Mesenchymal stem cell (in vitro differentiated cells and primary cell): ENCODE data around the gene MET.

Source experiments
- DNase-seq: peaks from one replicate; pipeline ENCODE4 v3.0.0-alpha.2; 2013
- H2AFZ ChIP-seq: one replicate; pipeline ENCODE4 v1.6.1; 2013; ENCODE audit warnings: low read depth, mild to moderate bottlenecking, control low read depth, inconsistent platforms, low read length, moderate library complexity
- H2AK5ac ChIP-seq: 2 replicates; pipeline ENCODE4 v1.6.1; 2013; ENCODE audit warnings: low read length, moderate library complexity, mild to moderate bottlenecking, inconsistent platforms; ENCODE audit not compliant: severe bottlenecking
- H2BK120ac ChIP-seq: one replicate; pipeline ENCODE4 v1.6.1; 2013; ENCODE audit warnings: low read depth, mild to moderate bottlenecking, inconsistent platforms, low read length, moderate library complexity
- H2BK12ac ChIP-seq, 2 experiments: one replicate each; pipeline ENCODE4 v1.6.1; 2013; ENCODE audit warnings: inconsistent platforms in 2 of 2, low read length in 2 of 2, mild to moderate bottlenecking in 2 of 2, moderate library complexity in 2 of 2, control low read depth in 1 of 2
- H2BK15ac ChIP-seq: one replicate; pipeline ENCODE4 v1.6.1; 2013; ENCODE audit warnings: mild to moderate bottlenecking, low read depth, inconsistent platforms; ENCODE audit not compliant: poor library complexity, severe bottlenecking
- H2BK5ac ChIP-seq: 2 replicates; pipeline ENCODE4 v1.6.1; 2013; ENCODE audit warnings: low read depth, mild to moderate bottlenecking, low read length, control low read depth, inconsistent platforms; ENCODE audit not compliant: poor library complexity, severe bottlenecking
- H3K14ac ChIP-seq, 2 experiments: one replicate each; pipeline ENCODE4 v1.6.1; 2013; ENCODE audit warnings: inconsistent platforms in 2 of 2, low read length in 2 of 2, control low read depth in 1 of 2, mild to moderate bottlenecking in 1 of 2, moderate library complexity in 1 of 2
- H3K18ac ChIP-seq, 2 experiments: one replicate each; pipeline ENCODE4 v1.6.1; 2013; ENCODE audit warnings: inconsistent platforms in 2 of 2, low read length in 2 of 2, control low read depth in 1 of 2, low read depth in 1 of 2, mild to moderate bottlenecking in 1 of 2
- H3K23ac ChIP-seq, 2 experiments: one replicate each; pipeline ENCODE4 v1.6.1; 2013; ENCODE audit warnings: inconsistent platforms in 2 of 2, low read length in 2 of 2, mild to moderate bottlenecking in 2 of 2, moderate library complexity in 2 of 2, control low read depth in 1 of 2
- H3K27ac ChIP-seq: 2 replicates; pipeline ENCODE4 v1.5.1; 2013; ENCODE audit warnings: mild to moderate bottlenecking, moderate library complexity, low read length, control low read depth, inconsistent platforms; ENCODE audit not compliant: poor library complexity, severe bottlenecking
- H3K27me3 ChIP-seq, 2 experiments: 2 replicates each; pipeline versions ENCODE4 v1.6.1 to v1.7.0; 2013; ENCODE audit warnings: low read length in 2 of 2, mild to moderate bottlenecking in 2 of 2, moderate library complexity in 2 of 2, control low read depth in 1 of 2, inconsistent platforms in 1 of 2; ENCODE audit not compliant: control insufficient read depth in 1 of 2, insufficient read depth in 1 of 2
- H3K36me3 ChIP-seq, 2 experiments: 2 replicates each; pipeline versions ENCODE4 v1.6.1 to v1.7.0; 2013; ENCODE audit warnings: low read length in 2 of 2, control low read depth in 1 of 2, inconsistent platforms in 1 of 2, low read depth in 1 of 2, mild to moderate bottlenecking in 1 of 2; ENCODE audit not compliant: insufficient read depth in 2 of 2, control insufficient read depth in 1 of 2
- H3K4ac ChIP-seq, 2 experiments: one replicate each; pipeline ENCODE4 v1.6.1; 2013; ENCODE audit warnings: inconsistent platforms in 2 of 2, low read length in 2 of 2, mild to moderate bottlenecking in 2 of 2, moderate library complexity in 2 of 2, control low read depth in 1 of 2, low read depth in 1 of 2
- H3K4me1 ChIP-seq: 2 replicates; pipeline ENCODE4 v1.6.1; 2013; ENCODE audit warnings: low read depth, low read length, control low read depth; ENCODE audit not compliant: control insufficient read depth, insufficient read depth
- H3K4me2 ChIP-seq: 2 replicates; pipeline ENCODE4 v1.6.1; 2013; ENCODE audit warnings: low read length, mild to moderate bottlenecking, inconsistent platforms; ENCODE audit not compliant: poor library complexity, severe bottlenecking
- H3K4me3 ChIP-seq, 2 experiments: 2 replicates each; pipeline versions ENCODE4 v1.5.1 to v1.7.0; 2013; ENCODE audit warnings: low read length in 2 of 2, mild to moderate bottlenecking in 2 of 2, control low read depth in 1 of 2, low read depth in 1 of 2; ENCODE audit not compliant: insufficient read depth in 1 of 2
- H3K79me1 ChIP-seq: replicated peaks from 2 replicates; pipeline ENCODE4 v1.6.1; 2013; ENCODE audit warnings: mild to moderate bottlenecking, control low read depth, low read length, inconsistent platforms; ENCODE audit not compliant: poor library complexity, severe bottlenecking
- H3K9ac ChIP-seq: 2 replicates; pipeline ENCODE4 v1.7.0; 2013; ENCODE audit warnings: mild to moderate bottlenecking, low read length, moderate library complexity
- H3K9me3 ChIP-seq: 2 replicates; pipeline ENCODE4 v1.7.0; 2013; ENCODE audit warnings: mild to moderate bottlenecking, low read length; ENCODE audit not compliant: control insufficient read depth
- H4K8ac ChIP-seq: one replicate; pipeline ENCODE4 v1.6.1; 2013; ENCODE audit warnings: inconsistent platforms, mild to moderate bottlenecking, low read length, moderate library complexity
- H4K91ac ChIP-seq: one replicate; pipeline ENCODE4 v1.6.1; 2013; ENCODE audit warnings: mild to moderate bottlenecking, low read length, inconsistent platforms
- WGBS: methylation state at CpG from one replicate; pipeline ENCODE4 v1.1.7; 2013; ENCODE audit warnings: mixed read lengths; 5-methylcytosine and 5-hydroxymethylcytosine counted together

MET gene

DNA sequence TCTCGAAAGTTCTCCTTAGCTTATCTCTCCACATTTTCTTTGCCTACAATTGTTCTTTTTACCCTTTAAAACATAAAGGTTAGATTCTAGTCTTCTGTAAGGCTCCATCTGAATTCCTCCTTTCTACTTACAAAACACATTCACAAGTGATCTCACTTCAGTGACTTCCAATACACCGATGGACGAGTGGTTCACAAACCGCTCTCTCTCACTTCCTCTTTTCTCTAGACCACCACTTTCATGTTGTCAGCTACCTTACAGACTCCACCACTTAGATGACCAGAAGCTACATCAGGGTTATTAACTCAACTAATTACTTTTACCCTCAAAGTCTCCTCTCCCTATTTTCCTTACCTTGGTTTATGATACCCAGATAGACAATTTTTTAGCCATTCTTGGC is 11.8 kb downstream of the MET start:
- H2BK5ac ChIP-seq, result no peak overlapping the region
- 95% methylated on average over 4 of the region's 4 CpGs for WGBS

DNA sequence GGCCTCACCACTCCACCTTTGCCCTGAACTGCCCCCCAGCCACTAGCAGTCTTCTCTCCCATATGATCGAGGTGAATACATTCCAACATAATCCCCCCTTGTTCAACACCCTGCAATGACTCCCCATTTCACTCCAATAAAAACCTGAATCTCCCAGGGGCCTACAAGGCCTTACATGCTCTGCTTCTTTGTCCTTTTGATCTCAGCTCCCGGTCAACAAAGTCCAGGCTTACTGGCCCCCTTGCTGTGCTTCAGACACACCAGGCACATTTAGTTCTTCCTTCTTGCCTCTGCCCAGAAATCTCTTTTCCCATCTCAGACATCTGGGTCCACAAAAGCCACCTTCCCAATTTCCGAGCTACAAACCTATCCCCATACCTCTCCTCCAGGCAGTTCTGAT is 14.0 kb downstream of the MET start:
- H2BK15ac ChIP-seq, result no peak overlapping the region
- H4K8ac ChIP-seq, result no peak overlapping the region
- DNase-seq, result no peak
- peak overlapping the region; percentile 4 for H3K27ac ChIP-seq
- H2BK5ac ChIP-seq, result no peak overlapping the region
- no peak overlapping the region for H3K4me3 ChIP-seq
- no peak overlapping the region for H3K14ac ChIP-seq
- no peak overlapping the region for H4K91ac ChIP-seq
- no peaks in the 10 kb centered on the region for H3K27me3 ChIP-seq
- H2BK120ac ChIP-seq, result no peak overlapping the region
- H2AFZ ChIP-seq, result no peak overlapping the region
- no peak overlapping the region for H2BK12ac ChIP-seq
- H3K79me1 ChIP-seq, result no peaks in the 10 kb centered on the region
- no peak overlapping the region for H3K9ac ChIP-seq
- no peak overlapping the region for H3K4me2 ChIP-seq
- H2AK5ac ChIP-seq, result peak overlapping the region; percentile 71
- no peak overlapping the region for H3K23ac ChIP-seq
- peaks cover 0 to 7% of the 10 kb centered on the region in 2 experiments for H3K36me3 ChIP-seq
- WGBS, result 98% methylated on average over 3 of the region's 3 CpGs
- H3K4me1 ChIP-seq, result peaks cover 14% of the 10 kb centered on the region
- H3K9me3 ChIP-seq, result no peaks in the 10 kb centered on the region
- H3K18ac ChIP-seq, result no peak overlapping the region
- H3K4ac ChIP-seq, result no peak overlapping the region

More for the DNA sequence above, 11.8 kb downstream of the MET start:
- Histone ChIP-seq H3K9ac (no peak overlapping the region), H2BK120ac (no peak overlapping the region), H3K79me1 (no peaks in the 10 kb centered on the region), H3K4ac (no peak overlapping the region), H2BK15ac (no peak overlapping the region), H3K14ac (no peak overlapping the region), H3K36me3 (peaks cover 0 to 7% of the 10 kb centered on the region in 2 experiments), H2AK5ac (no peak overlapping the region), H3K27ac (no peak overlapping the region), H2BK12ac (no peak overlapping the region), H3K27me3 (no peaks in the 10 kb centered on the region), H3K23ac (no peak overlapping the region), H3K9me3 (no peaks in the 10 kb centered on the region), H4K8ac (no peak overlapping the region), H3K18ac (no peak overlapping the region), H3K4me2 (no peak overlapping the region), H3K4me1 (peaks cover 14% of the 10 kb centered on the region), H3K4me3 (no peak overlapping the region), H2AFZ (no peak overlapping the region), H4K91ac (no peak overlapping the region)
- no peak for DNase-seq

DNA sequence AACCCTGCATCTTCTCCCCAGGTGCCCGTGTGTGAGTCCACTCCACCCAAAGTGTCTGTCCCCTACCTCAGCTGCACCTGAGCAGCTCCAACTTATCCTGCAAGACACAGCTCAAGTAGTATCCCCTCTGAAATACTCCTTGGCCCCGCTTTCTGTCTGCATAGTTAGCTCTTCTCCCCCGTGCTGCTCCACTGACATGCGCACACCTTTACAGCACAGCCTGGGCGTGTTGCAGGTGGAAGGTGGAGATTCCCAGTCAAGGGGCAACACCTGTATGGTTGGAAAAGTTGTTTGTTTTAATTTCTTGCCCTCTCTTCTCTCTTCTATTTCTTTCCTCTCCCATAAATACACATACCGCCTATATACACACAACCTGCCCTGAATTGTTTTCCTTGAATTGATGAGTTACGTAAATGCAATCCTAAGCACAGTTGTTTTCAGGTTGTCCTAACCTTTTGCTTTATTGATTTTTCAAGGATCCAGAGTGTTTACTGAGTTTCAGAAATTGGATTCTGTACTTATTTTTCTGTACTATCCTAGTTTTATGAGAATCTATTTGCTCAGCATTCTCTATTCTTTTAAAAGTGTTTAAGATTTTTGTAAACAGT is 14.9 kb downstream of the MET start:
- no peak for DNase-seq
- Histone ChIP-seq H3K79me1 (no peaks in the 10 kb centered on the region), H3K23ac (no peak overlapping the region), H2AK5ac (peak overlapping the region; percentile 88), H3K27ac (peak overlapping the region; percentile 37), H3K27me3 (no peaks in the 10 kb centered on the region), H3K36me3 (peaks cover 0 to 7% of the 10 kb centered on the region in 2 experiments), H3K4ac (no peak overlapping the region), H2BK5ac (no peak overlapping the region), H2BK15ac (no peak overlapping the region), H2AFZ (no peak overlapping the region), H4K91ac (no peak overlapping the region), H3K9ac (no peak overlapping the region), H3K4me2 (no peak overlapping the region), H3K4me1 (peaks cover 17% of the 10 kb centered on the region), H3K4me3 (no peak overlapping the region), H4K8ac (peak overlapping the region; percentile 4), H2BK120ac (no peak overlapping the region), H3K14ac (no peak overlapping the region), H3K9me3 (no peaks in the 10 kb centered on the region), H3K18ac (no peak overlapping the region), H2BK12ac (no peak overlapping the region)
- 91% methylated on average over 5 of the region's 7 CpGs for WGBS

DNA sequence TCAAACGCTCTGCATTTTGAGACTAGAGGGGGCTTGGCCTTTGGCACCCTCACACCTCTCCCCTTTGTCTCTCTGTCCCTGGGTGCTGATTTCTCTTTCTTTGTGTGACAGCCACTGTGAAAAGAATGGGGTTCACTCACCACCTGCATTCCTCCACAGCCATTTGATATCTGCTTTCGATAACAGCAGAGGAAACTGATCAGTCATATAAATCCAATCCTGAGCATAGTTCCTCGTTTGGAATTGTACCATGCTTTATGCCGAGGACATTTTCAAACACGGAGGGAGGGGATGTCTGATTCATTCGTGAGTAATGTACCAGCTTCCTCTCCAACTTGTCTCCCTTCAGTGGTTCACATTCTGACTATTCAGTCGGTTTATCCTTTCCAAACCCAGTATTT is 15.8 kb downstream of the MET start:
- Histone ChIP-seq H3K23ac (no peak overlapping the region), H2BK15ac (no peak overlapping the region), H2AFZ (no peak overlapping the region), H3K4me2 (peak overlapping the region; percentile 6), H2BK5ac (no peak overlapping the region), H3K9ac (peak overlapping the region; percentile 7), H4K8ac (no peak overlapping the region), H3K4me3 (peak overlapping the region in 1 of 2 experiments; percentile 25), H2AK5ac (peak overlapping the region; percentile 33), H3K79me1 (no peaks in the 10 kb centered on the region), H3K18ac (no peak overlapping the region), H4K91ac (no peak overlapping the region), H3K27me3 (no peaks in the 10 kb centered on the region), H3K14ac (no peak overlapping the region), H3K9me3 (no peaks in the 10 kb centered on the region), H3K36me3 (peaks cover 0 to 7% of the 10 kb centered on the region in 2 experiments), H3K27ac (peak overlapping the region; percentile 86), H2BK12ac (peak overlapping the region in 1 of 2 experiments; percentile 21), H3K4ac (no peak overlapping the region), H3K4me1 (peaks cover 17% of the 10 kb centered on the region), H2BK120ac (no peak overlapping the region)
- DNase-seq, result peak; percentile 32
- 11% methylated on average over 6 of the region's 7 CpGs for WGBS
